GM12872 (cell line): ENCODE data around the gene INPP5B.

Experiments used
- CTCF ChIP-seq: IDR thresholded peaks from 3 replicates; pipeline ENCODE4 v1.5.1; 2011; ENCODE audit warnings: low read depth, mild to moderate bottlenecking, low read length, moderate library complexity; ENCODE audit not compliant: insufficient read depth

INPP5B gene

GRCh38 chr1:37951783-37952624, 5.2 kb upstream of the INPP5B start:
- no peak for TF ChIP-seq CTCF

- no peak for TF ChIP-seq CTCF
Measured at GRCh38 chr1:37951041-37951782, 4.4 kb upstream of the INPP5B start.

- no peak for TF ChIP-seq CTCF
Measured at GRCh38 chr1:37949524-37950152, 2.8 kb upstream of the INPP5B start.

GRCh38 chr1:37948841-37949240, 2.0 kb upstream of the INPP5B start:
- TF ChIP-seq CTCF: no peak

- TF ChIP-seq CTCF: no peak
Measured at GRCh38 chr1:37948166-37948565, 1.3 kb upstream of the INPP5B start.

GRCh38 chr1:37947364-37947763, 511 bp upstream of the INPP5B start:
- TF ChIP-seq CTCF: no peak
